ENCODE results near the gene MYNN.

The MYNN gene

GRCh38 chr3:169822091-169822490 lies 48.9 kb downstream of the MYNN start:
- H3K4me3 ChIP-seq (ENCODE audit: low read depth, low read length), result no peak overlapping the region
- no peak for DNase-seq (ENCODE audit: low read depth)

GRCh38 chr3:169822540-169822939 lies 49.3 kb downstream of the MYNN start:
- no peak overlapping the region for H3K4me3 ChIP-seq (ENCODE audit: low read depth, low read length)
- DNase-seq (ENCODE audit: low read depth), result no peak

- DNase-seq (ENCODE audit: low read depth), result no peak
- no peak overlapping the region for H3K4me3 ChIP-seq (ENCODE audit: low read depth, low read length)
Observed at GRCh38 chr3:169822983-169823382, 49.8 kb downstream of the MYNN start.

- no peak overlapping the region for H3K4me3 ChIP-seq (ENCODE audit: low read depth, low read length)
- no peak for DNase-seq (ENCODE audit: low read depth)
Observed at GRCh38 chr3:169825316-169825715, 52.1 kb downstream of the MYNN start.

GRCh38 chr3:169827712-169828111 lies 54.5 kb downstream of the MYNN start:
- no peak for DNase-seq (ENCODE audit: low read depth)
- no peak overlapping the region for H3K4me3 ChIP-seq (ENCODE audit: low read depth, low read length)

GRCh38 chr3:169835533-169835932 lies 62.3 kb downstream of the MYNN start:
- H3K4me3 ChIP-seq (ENCODE audit: low read depth, low read length), result no peak overlapping the region
- no peak for DNase-seq (ENCODE audit: low read depth)

- no peak overlapping the region for H3K4me3 ChIP-seq (ENCODE audit: low read depth, low read length)
- no peak for DNase-seq (ENCODE audit: low read depth)
Observed at GRCh38 chr3:169836078-169836941, 63.1 kb downstream of the MYNN start.

- no peak overlapping the region for H3K4me3 ChIP-seq (ENCODE audit: low read depth, low read length)
- DNase-seq (ENCODE audit: low read depth), result no peak
Observed at GRCh38 chr3:169836942-169837275, 63.7 kb downstream of the MYNN start.

GRCh38 chr3:169838511-169839030 lies 65.4 kb downstream of the MYNN start:
- H3K4me3 ChIP-seq (ENCODE audit: low read depth, low read length), result no peak overlapping the region
- DNase-seq (ENCODE audit: low read depth), result no peak

Measured in skeletal muscle cell (primary cell).